Left lung (tissue), 10 donors: ENCODE results near the gene MUC22. TPM values are rescaled to one million over a fixed set of nuclear protein-coding genes. Genes with fewer than 3 reads are reported as not detected.
"Not testable (repeated sequence)": the region's sequence is repeated elsewhere in the genome, so short reads cannot be mapped to it uniquely, and the experiment has no call there.

Source experiments
- ATAC-seq: fragments of 200-7000 bp; cut with Tn5 transposase; one replicate; pipeline ENCODE4 v1.9.1; 2020; ENCODE audit warnings: moderate library complexity
- DNase-seq, 4 donors: peaks; one replicate each; pipeline ENCODE4 v3.0.0-alpha.2; 2013 to 2020
- H3K27ac ChIP-seq, 2 donors: fragments of 200-600 bp; sonication (generic) in 1 of 2; one replicate each; pipeline versions ENCODE4 v1.5.0 to v1.8.0; 2020 to 2021
- H3K27me3 ChIP-seq, 2 donors: fragments of 200-600 bp; sonication (generic) in 1 of 2; one replicate each; pipeline versions ENCODE4 v1.5.0 to v1.8.0; 2020 to 2021
- H3K36me3 ChIP-seq, 2 donors: fragments of 200-600 bp; sonication (generic) in 1 of 2; one replicate each; pipeline versions ENCODE4 v1.5.0 to v1.8.0; 2020 to 2021
- H3K4me1 ChIP-seq, 2 donors: fragments of 200-600 bp; one replicate each; pipeline ENCODE4 v1.8.0; 2021
- H3K4me3 ChIP-seq, 2 donors: fragments of 200-600 bp; sonication (generic) in 1 of 2; one replicate each; pipeline versions ENCODE4 v1.5.0 to v1.8.0; 2020 to 2021; ENCODE audit warnings: mild to moderate bottlenecking in 1 of 2
- H3K9me3 ChIP-seq, 2 donors: fragments of 200-600 bp; sonication (generic) in 1 of 2; one replicate each; pipeline versions ENCODE4 v1.5.0 to v1.8.0; 2020 to 2021
- intact Hi-C, 2 donors: fragments of 100-400 bp; cut with DNase I; formaldehyde crosslinking; loops; one replicate each; pipeline versions ENCODE4 v1.11.2 to v1.14.2; 2022
- polyA plus RNA-seq, 6 donors: library from polyadenylated mRNA; unstranded; fragments of 120-200 nt; gene quantifications; one replicate each; pipeline ENCODE4 v1.2.1, GENCODE V29; 2013; ENCODE audit not compliant: insufficient read length in 6 of 6
- total RNA-seq, 2 donors: library from RNA; stranded (reverse); fragmentation: NEBNext Ultra II Directional; extraction: Animal tissue kit (Norgen Biotek cat#: 25700); gene quantifications; one replicate each; pipeline ENCODE4 v1.2.1, GENCODE V29; 2021
- TF ChIP-seq, protein P1 (sequence below), 2 donors: fragments of 200-600 bp; sonication (generic) in 1 of 2; IDR thresholded peaks; one replicate each; pipeline versions ENCODE4 v1.5.0 to v1.8.0; 2021; ENCODE audit warnings: antibody characterized with exemption in 2 of 2
- donor health status: DM: no; HTN: yes; CAD: no.
- donor health status: DM: no; HTN: no; CAD: no.

The MUC22 gene
- total and polyA plus RNA-seq, 8 donors, result 0.20 TPM; not detected in 7

- TF ChIP-seq, protein P1, sequence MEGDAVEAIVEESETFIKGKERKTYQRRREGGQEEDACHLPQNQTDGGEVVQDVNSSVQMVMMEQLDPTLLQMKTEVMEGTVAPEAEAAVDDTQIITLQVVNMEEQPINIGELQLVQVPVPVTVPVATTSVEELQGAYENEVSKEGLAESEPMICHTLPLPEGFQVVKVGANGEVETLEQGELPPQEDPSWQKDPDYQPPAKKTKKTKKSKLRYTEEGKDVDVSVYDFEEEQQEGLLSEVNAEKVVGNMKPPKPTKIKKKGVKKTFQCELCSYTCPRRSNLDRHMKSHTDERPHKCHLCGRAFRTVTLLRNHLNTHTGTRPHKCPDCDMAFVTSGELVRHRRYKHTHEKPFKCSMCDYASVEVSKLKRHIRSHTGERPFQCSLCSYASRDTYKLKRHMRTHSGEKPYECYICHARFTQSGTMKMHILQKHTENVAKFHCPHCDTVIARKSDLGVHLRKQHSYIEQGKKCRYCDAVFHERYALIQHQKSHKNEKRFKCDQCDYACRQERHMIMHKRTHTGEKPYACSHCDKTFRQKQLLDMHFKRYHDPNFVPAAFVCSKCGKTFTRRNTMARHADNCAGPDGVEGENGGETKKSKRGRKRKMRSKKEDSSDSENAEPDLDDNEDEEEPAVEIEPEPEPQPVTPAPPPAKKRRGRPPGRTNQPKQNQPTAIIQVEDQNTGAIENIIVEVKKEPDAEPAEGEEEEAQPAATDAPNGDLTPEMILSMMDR (IDR thresholded peaks at IDR 0.05), result no peak
- DNase-seq (no peak), ATAC-seq (no peak)
- Histone ChIP-seq H3K27me3 (peaks cover 0 to 6% of the 10 kb centered on the region in 2 donors), H3K27ac (no peak overlapping the region), H3K9me3 (no peaks in the 10 kb centered on the region), H3K36me3 (no peaks in the 10 kb centered on the region), H3K4me3 (no peak overlapping the region), H3K4me1 (no peaks in the 10 kb centered on the region)
- intact Hi-C loops, result no loop called here
Measured at GRCh38 chr6:31016659-31017299, 6.5 kb downstream of the MUC22 start.

GRCh38 chr6:31017436-31017835 is 7.2 kb downstream of the MUC22 start:
- H3K27me3 ChIP-seq, DNase-seq, H3K4me3 ChIP-seq, H3K4me1 ChIP-seq, intact Hi-C loops, H3K27ac ChIP-seq, H3K9me3 ChIP-seq, H3K36me3 ChIP-seq, ATAC-seq: not testable (repeated sequence)

GRCh38 chr6:31020057-31020456 is 9.8 kb downstream of the MUC22 start:
- Histone ChIP-seq H3K27me3 (peaks cover 0 to 6% of the 10 kb centered on the region in 2 donors), H3K4me3 (no peak overlapping the region), H3K36me3 (no peaks in the 10 kb centered on the region), H3K27ac (no peak overlapping the region), H3K4me1 (no peaks in the 10 kb centered on the region), H3K9me3 (no peaks in the 10 kb centered on the region)
- no peak for ATAC-seq
- TF ChIP-seq, protein P1 (IDR thresholded peaks at IDR 0.05), result no peak
- intact Hi-C loops, result no loop called here
- DNase-seq, result no peak

DNA sequence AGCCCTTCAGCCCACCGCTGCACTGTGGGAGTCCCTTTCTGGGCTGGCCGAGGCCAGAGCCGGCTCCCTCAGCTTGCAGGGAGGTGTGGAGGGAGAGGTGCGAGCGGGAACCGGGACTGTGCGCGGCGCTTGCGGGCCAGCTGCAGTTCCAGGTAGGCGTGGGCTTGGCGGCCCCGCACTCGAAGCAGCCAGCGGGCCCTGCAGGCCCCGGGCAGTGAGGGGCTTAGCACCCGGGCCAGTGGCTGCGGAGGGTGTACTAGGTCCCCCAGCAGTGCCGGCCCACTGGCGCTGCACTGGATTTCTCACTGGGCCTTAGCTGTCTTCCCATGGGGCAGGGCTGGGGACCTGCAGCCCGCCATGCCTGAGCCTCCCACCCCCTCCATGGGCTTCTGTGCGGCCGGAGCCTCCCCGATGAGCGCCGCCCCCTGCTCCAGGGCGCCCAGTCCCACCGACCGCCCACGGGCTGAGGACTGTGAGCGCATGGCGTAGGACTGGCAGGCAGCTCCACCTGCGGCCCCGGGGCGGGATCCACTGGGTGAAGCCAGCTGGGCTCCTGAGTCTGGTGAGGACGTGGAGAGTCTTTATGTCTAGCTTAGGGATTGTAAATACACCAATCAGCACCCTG is 10.5 kb downstream of the MUC22 start:
- DNase-seq, H3K4me3 ChIP-seq, H3K36me3 ChIP-seq, H3K4me1 ChIP-seq, H3K9me3 ChIP-seq, intact Hi-C loops, H3K27me3 ChIP-seq, H3K27ac ChIP-seq: not testable (repeated sequence)
- peak; percentile 44 for ATAC-seq

DNA sequence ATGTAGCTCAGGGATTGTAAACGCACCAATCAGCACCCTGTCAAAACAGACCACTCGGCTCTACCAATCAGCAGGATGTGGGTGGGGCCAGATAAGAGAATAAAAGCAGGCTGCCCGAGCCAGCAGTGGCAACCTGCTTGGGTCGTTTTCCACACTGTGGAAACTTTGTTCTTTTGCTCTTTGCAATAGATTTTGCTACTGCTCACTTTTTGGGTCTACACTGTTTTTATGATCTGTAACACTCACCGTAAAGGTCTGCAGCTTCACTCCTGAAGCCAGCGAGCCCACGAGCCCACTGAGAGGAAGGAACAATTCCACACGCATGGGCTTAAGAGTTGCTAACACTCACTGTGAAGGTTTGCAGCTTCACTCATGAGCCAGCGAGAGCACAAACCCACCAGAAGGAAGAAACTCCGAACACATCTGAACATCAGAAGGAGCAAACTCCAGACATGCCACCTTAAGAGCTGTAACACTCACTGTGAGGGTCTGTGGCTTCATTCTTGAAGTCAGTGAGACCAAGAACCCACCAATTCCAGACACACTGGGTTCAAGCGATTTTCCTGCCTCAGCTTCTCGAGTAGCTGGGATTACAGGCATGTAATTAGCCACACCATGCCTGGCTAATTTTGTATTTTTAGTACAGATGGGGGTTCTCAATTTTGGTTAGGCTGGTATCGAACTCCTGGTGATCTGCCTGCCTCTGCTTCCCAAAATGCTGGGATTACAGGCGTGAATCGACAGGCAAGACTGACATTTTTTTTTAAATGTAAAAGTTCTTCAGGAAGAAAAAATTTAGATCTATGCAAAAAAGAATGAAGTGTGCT is 11.6 kb downstream of the MUC22 start:
- H3K36me3 ChIP-seq, H3K27me3 ChIP-seq, H3K4me3 ChIP-seq, intact Hi-C loops, DNase-seq, H3K4me1 ChIP-seq, ATAC-seq, H3K27ac ChIP-seq, H3K9me3 ChIP-seq: not testable (repeated sequence)

- DNase-seq (no peak), ATAC-seq (no peak)
- peaks cover 0 to 3% of the 10 kb centered on the region in 2 donors for H3K27me3 ChIP-seq
- no peak overlapping the region for H3K27ac ChIP-seq
- intact Hi-C loops, result no loop called here
- H3K36me3 ChIP-seq, result no peaks in the 10 kb centered on the region
- no peak overlapping the region for H3K4me3 ChIP-seq
- no peaks in the 10 kb centered on the region for H3K9me3 ChIP-seq
- H3K4me1 ChIP-seq, result no peaks in the 10 kb centered on the region
- TF ChIP-seq, protein P1 (IDR thresholded peaks at IDR 0.05), result no peak
Measured at GRCh38 chr6:31025595-31025994, 15.3 kb downstream of the MUC22 start.
